Prostate gland (tissue), 2 donors: ENCODE measurements around the gene OR2A1. TPM values are rescaled to one million over a fixed set of nuclear protein-coding genes. Genes with fewer than 3 reads are reported as not detected.
"Not testable (repeated sequence)": the region's sequence is repeated elsewhere in the genome, so short reads cannot be mapped to it uniquely, and the experiment has no call there.

Source experiments
- DNase-seq: peaks from one replicate; pipeline ENCODE4 v3.0.0-alpha.2; 2019; ENCODE audit warnings: low spot score
- H3K27ac ChIP-seq, 2 donors: fragments of 200-600 bp; sonication (generic); 2 replicates each; pipeline ENCODE4 v1.5.1; 2017 to 2019
- H3K27me3 ChIP-seq: fragments of 200-600 bp; sonication (generic); replicated peaks from 2 replicates; pipeline ENCODE4 v1.5.1; 2019; ENCODE audit not compliant: insufficient read depth
- H3K36me3 ChIP-seq, 2 donors: fragments of 200-600 bp; sonication (generic); 1 replicate in 1 of 2; 2 replicates in 1 of 2; pipeline versions ENCODE4 v1.5.1 to v1.8.1; 2017 to 2019
- H3K4me1 ChIP-seq: fragments of 200-600 bp; sonication (generic); replicated peaks from 2 replicates; pipeline ENCODE4 v1.5.1; 2019
- H3K4me3 ChIP-seq, 2 donors: fragments of 200-600 bp; sonication (generic); 2 replicates each; pipeline ENCODE4 v1.5.1; 2017 to 2019
- H3K9me3 ChIP-seq: fragments of 200-600 bp; sonication (generic); 2 replicates; pipeline ENCODE4 v1.5.1; 2017
- WGBS: methylation state at CpG from one replicate; pipeline ENCODE4 v1.1.5; 2018; 5-methylcytosine and 5-hydroxymethylcytosine counted together
- intact Hi-C: fragments of 100-400 bp; cut with DNase I; formaldehyde crosslinking; loops from one replicate; pipeline ENCODE4 v1.14.2; 2022
- total RNA-seq, 2 donors: library from RNA; depleted of rRNA; stranded (reverse); fragments of >200 nt; gene quantifications; one replicate each; pipeline ENCODE4 v1.1.0, GENCODE V29; 2016

OR2A1 gene
- not detected for total RNA-seq

- 74% methylated on average over 2 of the region's 2 CpGs for WGBS
- H3K27ac ChIP-seq, H3K27me3 ChIP-seq, H3K4me1 ChIP-seq, intact Hi-C loops, H3K36me3 ChIP-seq, H3K4me3 ChIP-seq, H3K9me3 ChIP-seq, DNase-seq: not testable (repeated sequence)
These were observed at the start of gene OR2A1 for GRCh38 chr7:144311872-144312469. TSS of gene OR2A1 (plus strand) at chr7:144312419. CDS start at chr7:144318125, 5,706 bp downstream.

- 95% methylated on average over 6 of the region's 7 CpGs for WGBS
- DNase-seq, H3K4me1 ChIP-seq, H3K4me3 ChIP-seq, H3K27me3 ChIP-seq, H3K36me3 ChIP-seq, intact Hi-C loops, H3K9me3 ChIP-seq, H3K27ac ChIP-seq: not testable (repeated sequence)
These were observed 47.5 kb upstream of the OR2A1 start, which contains the start of gene OR2A7 for GRCh38 chr7:144264692-144265091. TSS of gene OR2A7 (minus strand) at chr7:144264792. CDS start at chr7:144259628, 5,164 bp downstream.

GRCh38 chr7:144269188-144269587 is 43.0 kb upstream of the OR2A1 start, which contains the start of gene CTAGE8:
TSS of gene CTAGE8 (minus strand) at chr7:144269288. CDS start at chr7:144269250, 38 bp downstream.
- H3K4me3 ChIP-seq, H3K36me3 ChIP-seq, intact Hi-C loops, H3K27me3 ChIP-seq, H3K27ac ChIP-seq, DNase-seq, H3K9me3 ChIP-seq, H3K4me1 ChIP-seq: not testable (repeated sequence)
- WGBS = no CpG with 5 or more reads among the region's 19 CpGs

- H3K27me3 ChIP-seq, H3K4me3 ChIP-seq, H3K9me3 ChIP-seq, H3K27ac ChIP-seq, H3K36me3 ChIP-seq, intact Hi-C loops, DNase-seq, H3K4me1 ChIP-seq: not testable (repeated sequence)
- 100% methylated on average over 4 of the region's 6 CpGs for WGBS
These were observed 36.9 kb upstream of the OR2A1 start for GRCh38 chr7:144275281-144275680.

- H3K4me1 ChIP-seq, H3K9me3 ChIP-seq, intact Hi-C loops, H3K4me3 ChIP-seq, DNase-seq, H3K27me3 ChIP-seq, H3K27ac ChIP-seq, H3K36me3 ChIP-seq: not testable (repeated sequence)
- 100% methylated on average over 3 of the region's 6 CpGs for WGBS
These were observed 32.2 kb upstream of the OR2A1 start for GRCh38 chr7:144280010-144280409.

GRCh38 chr7:144281981-144282380 is 30.2 kb upstream of the OR2A1 start:
- H3K27ac ChIP-seq, H3K36me3 ChIP-seq, H3K4me3 ChIP-seq, H3K9me3 ChIP-seq, intact Hi-C loops, H3K4me1 ChIP-seq, DNase-seq, H3K27me3 ChIP-seq: not testable (repeated sequence)
- WGBS = no CpG with 5 or more reads among the region's 8 CpGs

GRCh38 chr7:144282490-144282889 is 29.7 kb upstream of the OR2A1 start:
- WGBS = 96% methylated on average over 4 of the region's 4 CpGs
- H3K4me1 ChIP-seq, H3K9me3 ChIP-seq, DNase-seq, intact Hi-C loops, H3K27me3 ChIP-seq, H3K4me3 ChIP-seq, H3K27ac ChIP-seq, H3K36me3 ChIP-seq: not testable (repeated sequence)

- WGBS = no CpG with 5 or more reads among the region's 6 CpGs
- intact Hi-C loops, H3K27ac ChIP-seq, H3K36me3 ChIP-seq, H3K4me3 ChIP-seq, H3K4me1 ChIP-seq, H3K9me3 ChIP-seq, H3K27me3 ChIP-seq, DNase-seq: not testable (repeated sequence)
These were observed 28.5 kb upstream of the OR2A1 start for GRCh38 chr7:144283716-144284115.

- intact Hi-C loops, H3K4me3 ChIP-seq, H3K27me3 ChIP-seq, DNase-seq, H3K36me3 ChIP-seq, H3K27ac ChIP-seq, H3K9me3 ChIP-seq, H3K4me1 ChIP-seq: not testable (repeated sequence)
- WGBS = no CpG with 5 or more reads among the region's 3 CpGs
These were observed 24.9 kb upstream of the OR2A1 start for GRCh38 chr7:144287171-144287784.

- H3K9me3 ChIP-seq, H3K27ac ChIP-seq, H3K27me3 ChIP-seq, H3K4me3 ChIP-seq, intact Hi-C loops, DNase-seq, H3K4me1 ChIP-seq, H3K36me3 ChIP-seq: not testable (repeated sequence)
- 42% methylated on average over 3 of the region's 4 CpGs for WGBS
These were observed 20.6 kb upstream of the OR2A1 start for GRCh38 chr7:144291607-144292006.

GRCh38 chr7:144292384-144293161 is 19.6 kb upstream of the OR2A1 start:
- H3K4me1 ChIP-seq, intact Hi-C loops, DNase-seq, H3K9me3 ChIP-seq, H3K4me3 ChIP-seq, H3K36me3 ChIP-seq, H3K27me3 ChIP-seq, H3K27ac ChIP-seq: not testable (repeated sequence)
- WGBS = 76% methylated on average over 4 of the region's 14 CpGs

- H3K27me3 ChIP-seq, H3K9me3 ChIP-seq, H3K4me3 ChIP-seq, H3K4me1 ChIP-seq, intact Hi-C loops, H3K36me3 ChIP-seq, H3K27ac ChIP-seq: not testable (repeated sequence)
- WGBS = no CpG with 5 or more reads among the region's 60 CpGs
- peak; percentile 11 for DNase-seq
These were observed 18.3 kb upstream of the OR2A1 start for GRCh38 chr7:144293794-144294499.
